SK-N-SH (cell line): ENCODE data around the gene ANP32A. TPM values are rescaled to one million over a fixed set of nuclear protein-coding genes. Genes with fewer than 3 reads are reported as not detected.

Experiments used
- CTCF ChIA-PET: fragments of 300-600, 350-600 bp; formaldehyde crosslinking; extraction: SDS; loops from one replicate; lab custom pipeline; 2021; lab: Yijun Ruan, JAX
- POLR2A ChIA-PET: fragments of 350-600 bp; sonication (Branson Sonifier 250); formaldehyde crosslinking; extraction: SDS; loops from one replicate; lab custom pipeline; 2020; ENCODE audit warnings: antibody characterized with exemption, inconsistent platforms; lab: Yijun Ruan, JAX
- DNase-seq: peaks from one replicate; pipeline ENCODE4 v3.0.0; 2012
- H2AFZ ChIP-seq: fragments of 200-600 bp; sonication (generic); 2 replicates; pipeline ENCODE4 v1.8.1; 2016; ENCODE audit warnings: antibody characterized with exemption, mild to moderate bottlenecking, low read depth
- H3F3A ChIP-seq: fragments of 200-600 bp; sonication (generic); replicated peaks from 2 replicates; pipeline ENCODE3; 2016; ENCODE audit warnings: antibody characterized with exemption, mild to moderate bottlenecking; ENCODE audit not compliant: insufficient read depth
- H3K27ac ChIP-seq, 2 experiments: fragments of 200-500 bp in 1 of 2; fragments of 200-600 bp in 1 of 2; sonication (Bioruptor generic) in 1 of 2; sonication (generic), shearing (Covaris generic) in 1 of 2; 2 replicates each; pipeline versions ENCODE4 v1.5.1 to v1.6.1; 2014 to 2016; ENCODE audit warnings: low read depth in 2 of 2, inconsistent platforms in 1 of 2, low read length in 1 of 2, mild to moderate bottlenecking in 1 of 2, mixed read lengths in 1 of 2
- H3K27me3 ChIP-seq: fragments of 200-600 bp; sonication (generic), shearing (Covaris generic); 2 replicates; pipeline ENCODE4 v1.6.1; 2016; ENCODE audit warnings: mixed run types; ENCODE audit not compliant: insufficient read depth
- H3K36me3 ChIP-seq, 2 experiments: fragments of 200-500 bp in 1 of 2; fragments of 200-600 bp in 1 of 2; sonication (Bioruptor generic) in 1 of 2; sonication (generic) in 1 of 2; replicated peaks in 1 of 2; 2 replicates each; pipeline versions ENCODE3 to v1.5.1; 2014 to 2016; ENCODE audit warnings: low read length in 1 of 2, mild to moderate bottlenecking in 1 of 2; ENCODE audit not compliant: insufficient read depth in 2 of 2, control insufficient read depth in 1 of 2
- H3K4me1 ChIP-seq, 2 experiments: fragments of 200-500 bp in 1 of 2; fragments of 200-600 bp in 1 of 2; sonication (Bioruptor generic) in 1 of 2; sonication (generic), shearing (Covaris generic) in 1 of 2; 2 replicates each; pipeline versions ENCODE4 v1.5.1 to v1.6.1; 2014 to 2016; ENCODE audit warnings: low read depth in 1 of 2, low read length in 1 of 2, mixed run types in 1 of 2; ENCODE audit not compliant: insufficient read depth in 2 of 2, control insufficient read depth in 1 of 2
- H3K4me2 ChIP-seq: fragments of 200-600 bp; sonication (generic), shearing (Covaris generic); 2 replicates; pipeline ENCODE4 v1.6.1; 2017; ENCODE audit warnings: mixed run types
- H3K4me3 ChIP-seq, 2 experiments: fragments of 200-500 bp in 1 of 2; fragments of 200-600 bp in 1 of 2; sonication (Bioruptor generic) in 1 of 2; sonication (generic), shearing (Covaris generic) in 1 of 2; 2 replicates each; pipeline versions ENCODE4 v1.5.1 to v1.8.1; 2014 to 2016; ENCODE audit warnings: low read depth in 2 of 2, inconsistent platforms in 1 of 2, low read length in 1 of 2, mild to moderate bottlenecking in 1 of 2, mixed read lengths in 1 of 2, moderate library complexity in 1 of 2
- H3K79me2 ChIP-seq: fragments of 200-600 bp; sonication (generic); 2 replicates; pipeline ENCODE4 v1.8.1; 2017; ENCODE audit warnings: mild to moderate bottlenecking; ENCODE audit not compliant: insufficient read depth
- H3K9ac ChIP-seq: fragments of 200-600 bp; sonication (generic); 2 replicates; pipeline ENCODE4 v1.6.1; 2017; ENCODE audit warnings: mixed run types
- H3K9me2 ChIP-seq: fragments of 200-600 bp; sonication (generic); 2 replicates; pipeline ENCODE4 v1.6.1; 2017; ENCODE audit warnings: mixed run types
- H3K9me3 ChIP-seq: fragments of 200-600 bp; sonication (generic); 2 replicates; pipeline ENCODE4 v1.6.1; 2017; ENCODE audit warnings: mixed run types, mild to moderate bottlenecking, moderate library complexity
- H4K20me1 ChIP-seq: fragments of 200-600 bp; sonication (generic); 2 replicates; pipeline ENCODE4 v1.6.1; 2017; ENCODE audit warnings: mild to moderate bottlenecking, mixed run types; ENCODE audit not compliant: insufficient read depth
- CTCF ChIP-seq: fragments of 200-600 bp; sonication (generic); IDR thresholded peaks from 2 replicates; pipeline ENCODE4 v1.6.1; 2017; ENCODE audit warnings: antibody characterized with exemption, mild to moderate bottlenecking, moderate library complexity
- ELF1 ChIP-seq: IDR thresholded peaks from 2 replicates; pipeline ENCODE4 v1.4.0; 2012
- EZH2phosphoT487 ChIP-seq: fragments of 200-600 bp; sonication (generic); IDR thresholded peaks from 2 replicates; pipeline ENCODE4 v1.6.1; 2017; ENCODE audit warnings: low read depth, mixed run types, mild to moderate bottlenecking, antibody characterized with exemption, moderate library complexity, borderline replicate concordance
- REST ChIP-seq: IDR thresholded peaks from 2 replicates; pipeline ENCODE4 v1.6.1; 2012; ENCODE audit warnings: mild to moderate bottlenecking, low read depth, low read length, moderate library complexity
- SMC3 ChIP-seq: IDR thresholded peaks from 2 replicates; pipeline ENCODE4 v1.6.1; 2012; ENCODE audit warnings: low read depth, low read length, improper control_type of control experiment
- TAF1 ChIP-seq: IDR thresholded peaks from 2 replicates; pipeline ENCODE4 v1.6.1; 2012; ENCODE audit warnings: low read depth, mild to moderate bottlenecking, low read length, moderate library complexity, borderline replicate concordance
- WGBS: methylation state at CpG from one replicate; pipeline ENCODE4 v1.1.6; 2017; ENCODE audit warnings: low lambda C conversion rate; 5-methylcytosine and 5-hydroxymethylcytosine counted together
- polyA plus RNA-seq, 3 experiments: library from polyadenylated mRNA; depleted of rRNA; stranded (reverse); fragments of >200 nt; gene quantifications; 2 replicates each; pipeline ENCODE4 v1.2.3, GENCODE V29; 2012
- TF ChIP-seq, protein P1 (sequence below): IDR thresholded peaks from 2 replicates; pipeline ENCODE4 v1.4.0; 2012; ENCODE audit warnings: low read depth, borderline replicate concordance

The ANP32A gene
- polyA plus RNA-seq, 1 of the 3 experiments (the other 2 are of a cell fraction), result 58.4 TPM

DNA sequence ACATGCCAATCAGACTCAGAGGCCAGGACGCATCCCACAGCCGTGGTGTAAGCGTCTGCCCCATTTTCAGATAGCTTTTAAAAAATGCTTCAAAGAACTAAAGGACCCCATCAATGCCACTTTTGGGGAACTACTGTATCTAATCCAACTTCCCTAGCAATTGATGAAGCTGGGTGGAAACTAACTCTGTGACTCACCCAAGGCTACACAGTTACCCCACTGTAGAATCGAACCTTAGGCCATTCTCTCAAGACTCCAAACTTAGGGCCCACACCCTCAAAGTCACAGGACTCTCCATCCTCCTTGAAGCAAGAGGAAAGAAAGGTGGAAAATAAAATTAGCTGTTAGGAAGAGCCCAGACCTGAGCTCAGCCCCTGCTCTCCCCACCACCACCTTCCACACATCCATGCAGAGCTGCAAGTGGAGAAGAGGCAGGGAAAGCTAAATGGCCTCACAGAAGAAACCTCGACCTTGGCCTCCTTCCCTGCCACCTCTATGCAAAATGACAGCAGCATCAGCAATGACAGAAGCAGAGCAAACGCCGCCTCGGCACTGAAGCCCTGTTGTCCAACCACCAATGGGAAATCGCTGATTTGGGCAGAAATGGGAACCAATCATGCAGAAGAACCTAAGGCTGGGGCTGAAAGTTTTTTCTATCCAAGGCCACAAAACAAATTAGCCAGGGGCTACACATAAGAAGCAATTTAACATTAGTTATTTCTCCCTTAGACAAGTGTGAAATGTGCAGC, 22.2 kb downstream of the ANP32A start (continued):
- TF ChIP-seq, protein P1, sequence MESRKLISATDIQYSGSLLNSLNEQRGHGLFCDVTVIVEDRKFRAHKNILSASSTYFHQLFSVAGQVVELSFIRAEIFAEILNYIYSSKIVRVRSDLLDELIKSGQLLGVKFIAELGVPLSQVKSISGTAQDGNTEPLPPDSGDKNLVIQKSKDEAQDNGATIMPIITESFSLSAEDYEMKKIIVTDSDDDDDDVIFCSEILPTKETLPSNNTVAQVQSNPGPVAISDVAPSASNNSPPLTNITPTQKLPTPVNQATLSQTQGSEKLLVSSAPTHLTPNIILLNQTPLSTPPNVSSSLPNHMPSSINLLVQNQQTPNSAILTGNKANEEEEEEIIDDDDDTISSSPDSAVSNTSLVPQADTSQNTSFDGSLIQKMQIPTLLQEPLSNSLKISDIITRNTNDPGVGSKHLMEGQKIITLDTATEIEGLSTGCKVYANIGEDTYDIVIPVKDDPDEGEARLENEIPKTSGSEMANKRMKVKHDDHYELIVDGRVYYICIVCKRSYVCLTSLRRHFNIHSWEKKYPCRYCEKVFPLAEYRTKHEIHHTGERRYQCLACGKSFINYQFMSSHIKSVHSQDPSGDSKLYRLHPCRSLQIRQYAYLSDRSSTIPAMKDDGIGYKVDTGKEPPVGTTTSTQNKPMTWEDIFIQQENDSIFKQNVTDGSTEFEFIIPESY, result no peak
- TF ChIP-seq EZH2phosphoT487 (no peak), REST (no peak), ELF1 (no peak)
- TF ChIP-seq, all 33 proteins: peak for 0

DNA sequence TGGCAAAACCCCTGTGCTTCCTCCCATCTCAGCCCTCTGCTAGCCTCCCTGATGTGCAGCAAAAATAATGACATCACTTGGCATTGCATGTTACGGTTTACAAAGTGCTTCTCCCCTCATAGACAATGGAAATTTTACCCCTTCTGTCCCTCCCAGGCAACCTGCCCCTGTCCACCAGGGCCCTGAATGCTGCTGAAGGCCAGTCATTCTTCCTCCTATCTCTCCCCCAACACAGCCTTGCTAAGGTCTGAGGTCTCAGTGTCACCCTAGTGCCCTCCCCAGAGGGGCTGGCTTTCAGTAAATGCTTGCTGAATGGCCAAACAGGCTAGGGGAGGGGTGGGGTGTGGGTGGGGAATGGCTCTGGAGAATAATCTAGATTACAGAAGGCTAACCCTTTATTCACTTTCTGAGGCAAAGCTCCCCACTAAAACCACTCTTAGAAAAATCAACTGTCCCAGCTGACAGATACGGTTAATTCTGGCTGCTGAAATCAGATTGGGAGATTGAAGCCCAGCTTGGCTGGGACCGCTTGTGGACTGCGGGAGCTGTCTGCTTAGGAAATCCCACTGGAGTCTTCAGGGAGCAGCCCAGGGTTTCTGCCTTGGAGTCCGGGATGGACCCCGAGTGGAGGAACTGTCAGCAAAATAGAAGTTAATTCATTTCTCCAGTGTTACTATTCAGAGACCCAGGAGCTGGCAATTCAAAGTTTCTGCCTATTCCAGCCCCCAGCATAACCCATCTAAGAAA, 22.9 kb downstream of the ANP32A start:
- WGBS, result 95% methylated on average over 6 of the region's 6 CpGs
- H3K4me2 ChIP-seq, result no peak overlapping the region
- POLR2A ChIA-PET, result no interaction called here
- peaks cover 0 to 7% of the 10 kb centered on the region in 2 experiments; a peak in 1 of 4 replicates for H3K4me1 ChIP-seq
- peak; percentile 45 for DNase-seq
- no peaks in the 10 kb centered on the region for H3K27me3 ChIP-seq
- H3K9ac ChIP-seq, result no peak overlapping the region
- TF ChIP-seq SMC3, result no peak
- TF ChIP-seq CTCF, result no peak
- TF ChIP-seq TAF1, result no peak
- H3K79me2 ChIP-seq, result peaks cover 89% of the 10 kb centered on the region
- CTCF ChIA-PET, result interaction anchor here (0.8 to 1.7 kb wide), 5 partner anchors 12 to 122 kb away, joined by 3 to 7 read pairs (median 4); no protein-coding TSS in a partner anchor
- no peaks in the 10 kb centered on the region for H3K9me3 ChIP-seq
- no peak overlapping the region for H2AFZ ChIP-seq
- H3K4me3 ChIP-seq, result no peak overlapping the region
- no peak overlapping the region; a peak in 1 of 4 replicates for H3K27ac ChIP-seq
- H4K20me1 ChIP-seq, result peaks cover 88% of the 10 kb centered on the region
- H3K36me3 ChIP-seq, result peaks cover 0 to 6% of the 10 kb centered on the region in 2 experiments
- H3F3A ChIP-seq, result no peaks in the 10 kb centered on the region
- no peaks in the 10 kb centered on the region for H3K9me2 ChIP-seq
